Stimulated activated CD4-positive, alpha-beta T cell treated with anti-CD3 and anti-CD28 coated beads, Interleukin-1b, Interleukin-23, amount 100 ng/mL, for 4 hours (primary cell): ENCODE measurements around the gene PNMA6F.
"Not testable (repeated sequence)": the region's sequence is repeated elsewhere in the genome, so short reads cannot be mapped to it uniquely, and the experiment has no call there.

ENCODE experiments used
- DNase-seq, 2 donors: peaks; one replicate each; pipeline ENCODE4 v3.0.0-alpha.2; 2020; ENCODE audit warnings: low read depth in 2 of 2

The PNMA6F gene

DNA sequence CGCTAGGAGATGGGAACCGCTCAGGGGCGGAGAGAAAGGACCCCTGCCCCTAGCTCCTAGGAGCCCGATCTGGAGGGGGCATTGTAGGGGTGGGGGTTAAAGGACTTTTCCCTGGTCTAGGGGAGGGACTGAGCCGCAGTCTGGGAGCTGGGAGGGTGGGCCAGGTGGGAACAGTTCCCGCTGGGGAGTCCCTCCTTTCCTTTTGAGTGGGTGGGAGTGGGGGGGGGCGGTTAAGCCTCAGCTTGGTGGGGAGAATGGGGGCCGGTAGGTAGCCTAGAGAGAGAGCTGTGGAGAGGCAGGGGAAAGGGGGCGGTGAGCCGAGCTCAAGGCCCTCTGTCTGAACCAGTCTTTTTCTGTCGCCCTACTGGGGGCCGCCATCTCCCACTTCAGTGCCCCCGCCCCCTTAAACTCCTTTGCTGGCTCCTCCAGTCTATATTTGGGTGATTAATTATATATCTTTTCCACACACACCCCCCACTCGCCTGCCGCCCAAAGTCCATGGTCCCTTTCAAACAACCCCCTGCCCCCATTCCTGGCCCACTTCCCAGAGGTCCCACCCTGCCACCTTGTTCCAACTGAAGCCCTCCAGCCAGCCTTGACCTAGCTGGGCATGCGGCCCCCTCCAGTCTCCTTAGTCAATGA lies 13.2 kb upstream of the PNMA6F start:
- no peak for DNase-seq

- DNase-seq = peak; percentile 70 to 76
Observed at GRCh38 chrX:153333821-153334653, 12.5 kb upstream of the PNMA6F start, which contains the start of gene ZNF275. Gene ZNF275, plus strand, starts transcription at chrX:153334153. Its CDS starts 2,527 bp downstream, at chrX:153336680.

- no peak for DNase-seq
Observed at GRCh38 chrX:153333266-153333665, 11.7 kb upstream of the PNMA6F start.

DNA sequence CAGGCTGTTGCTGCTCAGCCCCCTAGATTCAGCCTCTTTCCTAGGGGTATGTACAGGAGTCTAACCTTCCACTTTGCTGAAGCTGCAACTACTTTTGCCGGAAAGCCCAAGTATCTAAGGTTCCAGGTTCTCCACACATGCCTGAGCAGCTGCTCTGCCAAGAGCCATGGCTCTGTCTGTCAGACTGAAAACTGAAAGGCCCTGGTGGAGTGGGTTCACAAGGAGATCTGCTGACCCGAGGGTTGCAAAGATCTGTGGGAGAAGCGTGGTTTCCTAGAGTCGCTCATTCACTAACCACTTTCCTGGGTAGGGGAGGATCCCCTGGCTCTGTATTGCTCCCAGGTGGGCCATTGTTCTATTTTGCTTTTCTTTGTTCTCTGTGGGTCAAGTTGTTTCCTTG lies 6.0 kb upstream of the PNMA6F start:
- DNase-seq = no peak

- no peak for DNase-seq
Observed at GRCh38 chrX:153320555-153321184, 897 bp downstream of the PNMA6F start.

GRCh38 chrX:153320047-153320443 lies 1.5 kb downstream of the PNMA6F start:
- DNase-seq = not testable (repeated sequence)

DNA sequence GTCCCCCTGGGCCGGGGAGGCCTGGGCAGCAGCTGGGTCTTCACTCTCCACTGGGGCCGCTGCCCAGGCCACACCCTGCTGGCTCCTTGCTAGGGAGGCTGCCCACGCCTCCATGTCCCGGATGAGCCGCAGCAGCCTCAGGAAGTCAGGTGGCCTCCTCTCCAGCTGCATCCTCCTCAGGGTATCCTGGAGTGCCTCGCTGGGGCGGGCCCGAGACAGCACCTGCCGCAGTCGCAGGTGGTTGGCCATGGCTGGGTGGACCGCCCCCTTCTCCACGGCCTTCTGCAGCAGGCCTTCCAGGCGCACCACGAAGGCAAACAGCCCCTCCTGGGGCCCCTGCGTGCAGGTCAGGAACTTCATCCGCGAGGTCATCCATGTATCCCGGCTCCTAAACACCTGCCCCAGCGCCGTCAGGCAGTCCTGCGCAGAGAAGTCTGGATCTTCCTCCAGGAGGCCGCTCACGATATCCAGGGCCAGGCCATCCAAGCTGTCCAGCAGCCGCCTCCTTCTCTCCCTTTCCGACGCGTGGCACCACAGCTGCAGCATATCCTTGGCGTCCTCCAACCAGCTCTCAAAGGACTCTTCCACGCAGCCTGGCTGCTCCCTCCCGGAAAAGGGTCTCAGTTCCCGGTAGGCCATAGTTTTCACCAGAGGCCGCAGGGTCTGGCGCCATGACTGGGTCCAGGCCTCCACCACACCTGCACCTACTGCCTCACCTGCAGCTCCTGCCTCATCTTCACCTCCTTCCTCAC lies 2.1 kb downstream of the PNMA6F start:
- no peak for DNase-seq

DNA sequence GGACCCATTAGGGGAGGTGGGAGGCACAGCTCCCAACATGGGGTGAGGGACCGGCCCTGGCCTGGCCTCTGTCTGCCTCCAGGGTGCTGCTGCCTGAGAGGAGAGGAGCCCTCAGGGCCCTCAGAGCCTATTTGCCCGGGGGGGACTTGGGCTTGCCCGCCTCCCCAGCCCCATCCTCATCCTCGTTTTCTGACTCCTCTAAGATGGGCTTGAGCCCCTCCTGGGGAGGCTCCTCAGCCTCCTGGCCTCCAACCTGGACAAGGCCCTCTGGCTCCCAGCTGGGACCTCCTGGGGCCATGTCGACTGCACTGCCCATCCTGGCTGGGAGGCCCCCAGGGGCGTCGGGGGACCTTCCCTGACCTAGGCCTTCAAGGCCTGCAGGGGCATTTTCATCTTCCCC lies 2.8 kb downstream of the PNMA6F start:
- DNase-seq = no peak

DNA sequence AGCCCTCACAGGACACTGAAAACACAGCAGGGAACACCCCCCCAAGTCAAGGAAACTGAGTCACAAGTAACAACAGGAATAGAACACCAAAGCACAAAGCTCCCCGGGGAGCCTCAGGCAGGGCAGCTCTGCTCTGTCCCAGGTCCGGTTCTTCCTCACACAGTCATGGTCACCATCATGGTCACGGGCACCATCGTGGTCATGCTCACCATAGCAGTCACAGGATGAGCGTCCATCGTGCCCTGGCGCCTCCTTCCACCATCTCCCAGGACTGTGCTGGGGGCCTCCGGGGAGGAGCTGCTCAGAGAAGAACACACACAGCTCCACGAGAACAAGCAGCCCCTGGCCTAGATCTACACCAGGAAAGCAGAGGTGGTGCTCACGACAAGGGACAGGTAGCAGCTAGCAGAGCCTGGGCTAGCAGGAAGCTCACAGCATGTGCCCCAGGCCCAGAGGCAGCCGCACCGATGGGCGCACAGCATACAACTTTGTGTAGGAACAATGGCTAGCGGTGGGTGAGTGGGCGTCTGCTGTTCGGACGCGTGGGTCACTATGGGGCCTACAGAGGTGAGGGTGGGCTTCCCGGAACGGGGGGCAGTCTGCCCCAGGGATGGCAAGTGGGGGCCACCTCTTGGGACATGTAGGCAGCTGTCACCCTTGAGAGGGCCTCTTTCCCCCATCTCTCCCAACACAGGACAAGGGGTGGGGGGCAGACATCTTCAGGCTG lies 3.4 kb downstream of the PNMA6F start:
- no peak for DNase-seq

- no peak for DNase-seq
Observed at GRCh38 chrX:153317306-153317705, 4.3 kb downstream of the PNMA6F start.

- DNase-seq = no peak
Observed at GRCh38 chrX:153312842-153313241, 8.7 kb downstream of the PNMA6F start.

DNA sequence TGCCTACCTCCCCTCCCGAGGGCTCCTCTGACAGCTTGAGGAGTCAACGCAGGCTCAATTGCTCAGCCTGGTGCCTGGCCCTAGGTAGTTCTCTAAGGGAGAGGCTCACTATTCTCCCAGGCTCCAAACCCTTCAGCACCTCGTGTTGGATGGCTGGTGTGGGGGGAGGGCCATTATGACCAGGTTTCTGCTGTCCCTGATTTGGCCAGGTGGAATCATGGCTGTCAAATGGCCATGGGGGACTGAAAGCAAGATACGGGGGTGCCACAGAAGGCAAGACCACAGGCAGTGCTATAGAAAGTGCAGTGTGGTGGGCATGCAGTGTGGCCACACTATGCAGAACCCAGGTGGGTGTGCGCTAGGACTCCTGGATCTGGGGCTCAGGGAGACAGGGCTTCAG lies 9.5 kb downstream of the PNMA6F start:
- DNase-seq = no peak

DNA sequence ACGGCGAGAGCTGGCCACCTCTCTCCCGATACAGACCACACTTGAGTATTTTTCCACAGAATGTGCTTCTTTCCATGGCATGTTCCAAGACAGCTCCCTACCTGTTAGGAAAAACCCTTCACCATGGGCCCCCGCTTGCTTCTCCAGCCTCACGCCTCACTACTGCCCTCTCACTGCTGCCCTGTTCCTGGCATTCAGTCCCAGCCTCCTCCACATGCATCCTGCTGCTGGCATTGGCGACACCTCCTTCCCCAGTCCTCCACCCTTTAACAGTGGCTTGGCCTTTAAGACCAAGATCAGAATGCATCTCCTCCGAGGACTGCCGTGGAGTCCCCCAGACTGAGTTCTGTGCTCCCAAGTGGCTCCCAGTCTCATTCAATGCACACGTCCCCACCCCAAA lies 10.7 kb downstream of the PNMA6F start:
- no peak for DNase-seq

GRCh38 chrX:153307276-153308178 lies 14.0 kb downstream of the PNMA6F start:
- no peak for DNase-seq

DNA sequence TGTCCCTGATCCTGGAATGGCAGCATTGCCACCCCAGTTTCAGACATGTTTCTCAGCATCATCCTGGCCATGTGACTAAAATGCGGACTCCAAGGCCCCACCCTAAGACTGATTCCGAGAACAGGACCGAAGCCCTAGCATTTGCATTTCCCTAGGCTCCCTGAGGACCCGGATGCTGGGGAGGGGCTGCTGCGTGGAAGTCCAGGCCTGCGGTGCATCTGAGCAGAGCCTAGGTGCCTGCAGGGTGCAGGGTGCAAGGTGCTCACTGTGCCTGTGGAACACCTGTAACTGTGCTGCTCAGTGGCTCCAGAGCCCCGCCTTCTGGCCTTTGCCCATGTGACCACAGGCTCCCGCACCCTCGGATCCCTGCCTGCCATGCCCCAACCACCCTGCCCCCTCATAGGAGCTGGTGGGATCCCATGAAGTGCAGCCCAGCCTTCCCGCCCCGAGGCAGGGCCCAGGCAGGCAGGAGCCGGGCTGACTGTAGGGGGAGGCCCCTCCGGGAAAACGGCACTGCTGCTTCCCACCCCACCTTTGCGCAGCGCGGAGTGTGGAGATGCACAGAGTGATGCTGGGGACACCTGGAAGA lies 14.9 kb downstream of the PNMA6F start:
- DNase-seq = no peak

DNA sequence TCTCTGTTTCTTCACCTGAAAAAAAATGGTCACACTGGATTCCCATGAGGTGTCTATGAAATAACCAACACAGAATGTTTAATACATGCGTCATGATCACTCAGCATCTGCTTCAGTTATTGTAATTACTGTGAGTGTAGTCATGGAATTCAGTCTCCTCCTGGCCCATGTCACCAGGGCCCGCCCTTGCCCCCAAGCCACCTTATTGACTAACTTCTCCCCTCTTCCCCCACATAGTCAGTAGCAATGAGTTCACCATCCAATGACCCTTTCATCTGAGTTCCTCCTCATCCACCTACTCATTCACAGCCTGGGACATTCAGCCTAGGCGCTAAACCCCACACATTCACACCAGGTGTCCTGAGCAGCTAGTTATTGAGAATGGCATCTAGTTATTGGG lies 15.6 kb downstream of the PNMA6F start:
- DNase-seq = no peak

DNA sequence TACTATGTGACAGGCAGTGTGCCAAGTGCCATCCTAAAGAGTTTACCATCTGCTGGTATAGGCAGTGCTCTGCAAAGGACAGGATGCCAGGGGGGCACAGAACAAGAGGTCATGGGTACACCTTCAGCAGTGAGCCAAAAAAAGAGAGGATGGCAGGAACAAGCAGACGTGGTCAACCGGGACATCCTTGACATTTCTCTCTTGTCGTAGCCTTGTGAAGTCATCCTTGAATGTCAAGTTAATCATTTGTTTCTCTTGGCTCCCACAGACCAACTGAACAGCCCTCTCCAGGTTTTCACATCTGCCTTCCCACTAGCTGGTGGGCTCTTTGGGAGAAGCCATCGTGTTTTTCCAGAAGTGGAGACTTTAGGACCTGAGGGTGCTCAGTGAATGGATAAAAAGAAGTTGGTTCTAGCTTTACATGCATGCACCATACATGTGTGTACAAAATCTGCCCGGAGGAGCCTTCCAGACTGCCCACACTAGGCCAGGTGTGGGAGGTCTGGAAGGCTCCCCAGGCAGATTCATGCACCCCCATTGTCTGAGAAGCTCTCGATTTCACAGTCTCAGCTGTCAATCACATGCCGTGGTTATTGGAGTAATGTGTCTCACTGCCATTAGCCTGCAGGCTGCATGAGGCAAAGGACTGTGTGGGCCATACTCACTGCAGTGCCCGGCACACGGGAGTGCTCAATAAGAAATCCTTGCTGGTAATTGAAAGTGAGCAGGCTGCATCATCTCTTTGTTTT lies 16.4 kb downstream of the PNMA6F start:
- DNase-seq = no peak

DNA sequence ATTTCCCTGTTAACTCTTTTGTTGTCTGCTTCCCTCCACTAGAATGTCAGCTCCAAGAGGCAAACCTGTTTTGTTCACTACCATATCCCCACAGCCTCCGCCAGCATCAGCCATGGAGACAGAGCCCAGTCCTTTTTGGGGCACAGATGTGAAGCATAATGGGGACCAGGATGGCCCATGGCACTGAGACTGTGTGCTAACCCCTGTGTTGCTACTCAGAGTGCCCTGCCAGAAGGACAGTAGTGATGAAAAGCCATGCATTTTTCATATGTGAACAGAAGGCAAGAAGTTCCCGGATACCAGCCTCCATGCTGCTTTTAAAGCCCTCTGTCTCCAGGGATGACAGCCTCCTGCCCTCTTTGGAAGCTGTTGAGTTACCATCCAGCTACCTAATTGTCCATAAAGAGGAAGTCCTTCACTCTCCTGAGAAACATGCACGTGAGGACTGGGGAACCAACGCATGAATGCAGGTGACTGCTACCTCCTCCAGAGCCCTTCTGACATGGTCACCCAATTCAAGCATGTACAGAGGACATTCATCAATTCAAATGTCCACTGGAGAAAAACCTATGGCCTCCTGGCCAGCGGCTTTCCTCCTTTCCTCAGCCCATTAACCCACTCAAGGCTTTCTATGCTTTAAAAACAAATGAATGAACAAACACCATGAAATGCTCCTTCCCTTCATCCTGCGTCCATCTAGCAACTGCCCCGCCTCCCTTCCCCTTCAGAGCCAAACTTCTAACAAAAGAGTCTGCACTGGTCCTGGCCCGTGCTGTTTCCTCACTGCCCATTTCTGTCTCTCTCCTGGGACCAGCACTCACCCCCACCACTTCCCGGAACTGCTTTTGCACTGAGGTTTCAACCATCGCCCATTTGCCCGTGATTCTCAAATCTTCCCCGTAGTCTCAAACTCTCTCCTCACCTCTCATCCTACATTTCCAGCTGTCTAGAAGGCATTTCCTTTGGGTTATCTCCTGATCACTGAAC lies 18.0 kb downstream of the PNMA6F start:
- no peak for DNase-seq
